GM18505 (cell line): Measurements from ENCODE around the gene MPG.
A peak's percentile ranks its signal among the peaks of the same experiment; 100 is the strongest.
"Not testable (repeated sequence)": the region's sequence is repeated elsewhere in the genome, so short reads cannot be mapped to it uniquely, and the experiment has no call there.

Experiments used
- ATAC-seq: cut with Tn5 transposase; IDR thresholded peaks from one replicate; pipeline ENCODE4 v1.9.1; 2021; ENCODE audit not compliant: unreplicated experiment
- POLR2A ChIP-seq: IDR thresholded peaks from 4 replicates; pipeline ENCODE4 v1.6.1; 2011; ENCODE audit warnings: borderline replicate concordance; ENCODE audit not compliant: insufficient read depth, insufficient read length; ENCODE audit errors: extremely low read depth

Gene MPG

DNA sequence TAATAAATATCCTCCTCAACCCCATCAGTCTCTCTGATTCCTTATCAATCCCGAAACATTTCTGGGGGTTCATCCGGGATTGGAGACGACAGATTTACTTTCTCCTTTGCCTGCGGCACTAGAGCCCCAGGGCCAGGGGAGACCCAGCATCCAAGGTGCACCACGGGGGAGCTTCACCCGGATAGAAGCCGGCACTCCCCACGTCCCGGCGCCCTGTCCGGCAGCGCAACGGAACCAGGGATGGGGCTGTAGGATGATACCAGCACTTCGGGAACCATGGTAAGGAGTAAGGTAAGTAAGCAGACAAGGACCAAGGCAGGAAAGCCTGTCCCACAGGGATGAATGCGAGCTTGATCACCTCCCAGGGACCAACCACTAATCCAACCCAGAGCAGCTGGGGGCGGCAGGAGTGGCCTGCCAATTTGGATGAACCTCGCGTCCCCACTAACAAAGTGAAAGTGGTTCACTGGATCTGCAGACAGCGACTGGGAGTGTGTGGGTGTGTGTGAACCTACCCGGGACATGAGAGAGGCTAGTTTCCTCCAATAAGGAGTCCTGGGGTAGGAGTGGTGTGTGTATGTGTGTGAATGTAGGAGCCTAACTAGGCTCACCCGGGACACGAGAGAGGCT, 36.5 kb upstream of the MPG start:
- TF ChIP-seq POLR2A = no peak
- ATAC-seq = no peak

- ATAC-seq = no peak
- TF ChIP-seq POLR2A = no peak
Observed at GRCh38 chr16:42069-42457, 36.0 kb upstream of the MPG start.

- no peak for ATAC-seq
- no peak for TF ChIP-seq POLR2A
Observed at GRCh38 chr16:42691-43090, 35.3 kb upstream of the MPG start.

DNA sequence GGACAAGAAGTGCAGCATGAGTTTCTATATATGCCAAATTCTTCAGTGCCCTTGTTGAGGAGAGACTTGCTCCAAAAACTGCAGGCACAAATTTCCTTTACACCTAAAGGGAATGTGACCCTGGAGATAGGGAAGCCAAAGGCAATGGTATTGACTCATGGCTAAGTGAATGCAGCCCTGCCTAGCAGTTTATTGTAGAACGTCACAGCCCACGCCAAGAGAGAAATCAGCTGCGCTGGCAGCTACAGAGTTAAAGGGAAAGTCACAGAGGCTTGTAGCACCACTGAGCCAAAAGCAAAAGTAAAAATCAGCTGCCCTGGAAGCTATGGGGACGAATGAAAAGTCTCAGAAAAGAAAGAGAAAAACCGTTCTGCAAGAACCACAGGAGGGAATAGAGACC, 34.7 kb upstream of the MPG start:
- no peak for TF ChIP-seq POLR2A
- ATAC-seq = no peak

GRCh38 chr16:44655-45054, 33.4 kb upstream of the MPG start:
- ATAC-seq = no peak
- no peak for TF ChIP-seq POLR2A

DNA sequence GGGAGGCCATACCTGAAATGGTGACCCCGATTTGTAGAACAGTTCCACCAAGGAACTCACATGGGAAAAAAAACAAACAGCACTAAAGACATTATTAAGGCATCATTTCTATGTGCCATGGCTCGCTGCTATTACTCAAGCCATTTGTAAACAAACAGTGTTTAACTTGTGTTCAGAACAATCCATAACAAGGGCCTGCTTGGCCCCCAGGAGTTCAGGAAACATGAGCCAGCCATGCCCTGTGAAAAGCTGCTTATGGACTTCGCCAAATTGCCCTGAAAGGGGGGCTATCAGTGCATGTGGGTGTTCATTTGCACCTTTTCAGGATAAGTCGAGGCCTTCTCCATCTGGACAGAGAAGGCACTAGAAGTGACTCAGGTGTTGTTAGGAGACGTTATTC, 32.6 kb upstream of the MPG start:
- TF ChIP-seq POLR2A = no peak
- ATAC-seq = no peak

GRCh38 chr16:46510-46909, 31.5 kb upstream of the MPG start:
- not testable (repeated sequence) for ATAC-seq

- no peak for ATAC-seq
- no peak for TF ChIP-seq POLR2A
Observed at GRCh38 chr16:47234-47633, 30.8 kb upstream of the MPG start.

- TF ChIP-seq POLR2A = no peak
- ATAC-seq = no peak
Observed at GRCh38 chr16:50769-51591, 27.0 kb upstream of the MPG start.

DNA sequence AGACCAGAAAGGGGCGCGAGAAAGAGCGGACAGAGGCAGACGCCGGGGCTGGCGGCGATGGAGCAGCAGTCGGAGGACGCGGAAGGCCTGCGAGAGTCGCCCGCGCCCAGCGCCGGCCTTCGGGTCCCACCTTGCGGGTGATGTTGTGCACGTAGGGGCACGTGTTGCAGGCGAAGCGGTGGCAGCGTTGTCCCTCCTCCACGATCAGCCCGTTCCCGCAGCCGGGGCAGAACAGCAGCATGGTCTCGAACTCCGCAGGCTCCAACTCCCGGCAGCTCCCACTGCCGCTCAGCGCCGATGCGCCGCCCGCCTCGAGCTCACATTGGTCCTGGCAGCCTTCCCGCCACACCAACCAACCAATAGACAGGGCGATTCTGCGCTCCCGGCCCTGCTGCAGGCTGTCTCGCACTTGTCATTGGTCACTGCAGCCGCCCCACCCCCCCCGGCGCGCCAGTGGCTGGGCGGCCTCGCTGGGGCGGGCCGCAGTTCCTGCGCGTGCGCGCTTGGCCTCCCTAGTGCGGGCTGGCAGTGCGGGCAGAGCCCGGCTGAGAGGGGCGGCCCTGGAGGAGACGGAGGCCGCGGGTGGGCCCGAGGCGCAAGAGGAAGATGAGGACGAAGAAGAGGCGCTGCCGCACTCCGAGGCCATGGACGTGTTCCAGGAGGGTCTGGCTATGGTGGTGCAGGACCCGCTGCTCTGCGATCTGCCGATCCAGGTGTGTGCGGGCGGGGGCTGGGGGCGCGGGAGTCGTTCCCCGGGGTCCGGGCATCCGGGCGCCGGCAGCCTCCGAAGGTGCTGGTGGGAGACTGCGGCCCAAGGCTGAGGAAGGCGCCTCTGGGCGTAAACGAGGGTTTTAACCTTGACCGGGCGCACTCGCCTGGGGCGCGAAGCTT, 24.4 kb upstream of the MPG start, which contains the start of the genes POLR3K and SNRNP25:
POLR3K (minus strand) TSS at position 263 of the 891 bp plus-strand sequence; CDS start at position 241, 22 bp downstream.
SNRNP25 (plus strand) TSS at position 483 of the 891 bp plus-strand sequence; CDS start at position 672, 189 bp downstream.
- ATAC-seq = peak; percentile 81
- TF ChIP-seq POLR2A = peak; percentile 83

DNA sequence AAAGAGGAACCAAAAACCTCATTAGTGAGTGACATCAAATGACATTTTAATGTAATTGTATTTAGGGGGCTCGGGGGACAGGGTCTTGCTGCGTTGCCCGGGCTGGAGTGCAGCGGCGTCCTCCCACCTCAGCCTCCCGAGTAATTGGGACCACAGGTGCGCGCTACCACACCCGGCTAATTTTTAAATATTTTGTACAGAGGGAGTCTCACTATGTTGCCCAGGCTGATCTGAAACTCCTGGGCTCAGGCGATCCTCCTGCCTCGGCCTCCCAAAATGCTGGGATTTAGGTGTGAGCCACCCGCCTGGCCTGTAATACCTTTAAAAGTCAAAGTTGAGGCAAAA, 23.8 kb upstream of the MPG start:
- no peak for ATAC-seq
- TF ChIP-seq POLR2A = no peak

GRCh38 chr16:55571-56136, 22.4 kb upstream of the MPG start:
- no peak for TF ChIP-seq POLR2A
- ATAC-seq = no peak
